ENCODE data around the gene PKDCC.

DNA sequence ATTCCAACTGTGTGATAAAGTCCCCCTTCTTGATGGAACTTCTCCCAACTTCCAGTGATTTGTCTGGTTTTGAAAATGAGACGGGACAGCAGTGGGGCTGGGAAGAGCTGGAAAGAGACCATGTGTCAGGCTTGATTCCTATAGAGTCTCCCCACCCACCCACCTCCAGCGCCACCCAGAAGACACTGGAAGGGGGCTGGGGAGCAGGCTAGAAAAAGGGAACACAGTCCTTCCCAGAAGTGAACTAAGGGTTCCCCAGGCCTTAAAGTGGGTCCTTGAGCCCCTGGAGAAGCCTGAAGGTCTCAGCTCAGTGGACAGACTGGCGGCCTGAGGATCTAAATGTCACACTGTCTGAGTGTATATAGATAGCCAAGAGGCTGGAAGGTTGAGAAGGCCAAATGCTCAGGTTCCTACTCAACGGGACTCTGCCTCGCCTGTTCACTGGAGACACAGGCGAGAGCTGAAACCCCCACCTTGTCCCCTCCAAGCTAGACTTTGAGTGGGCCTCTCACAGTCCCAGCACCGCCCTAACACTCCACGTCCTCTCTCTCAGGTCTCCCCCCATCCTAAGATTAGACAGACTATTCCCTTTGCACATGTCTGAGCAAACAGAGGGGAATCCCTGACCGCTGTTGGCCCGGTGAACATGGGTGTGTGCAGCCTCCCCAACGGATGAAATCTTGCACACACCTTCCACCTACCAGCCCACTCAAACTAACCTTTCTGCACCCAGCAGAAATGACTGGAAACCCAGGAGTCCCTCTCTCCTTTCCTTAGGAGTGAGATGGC, 1.6 kb downstream of the PKDCC start:
- TF ChIP-seq EEA1 (CRISPR knock-in tag; IDR thresholded peaks at IDR 0.05; ENCODE audit: borderline replicate concordance) (no peak), TCF12 (IDR thresholded peaks at IDR 0.05) (no peak), TCF12 (CRISPR knock-in tag; IDR thresholded peaks at IDR 0.05) (no peak), ARNTL (CRISPR knock-in tag; IDR thresholded peaks at IDR 0.05) (no peak), ZNF674 (CRISPR knock-in tag; IDR thresholded peaks at IDR 0.05; ENCODE audit: low read depth) (no peak), ZNF616 (CRISPR knock-in tag; IDR thresholded peaks at IDR 0.05; ENCODE audit: low read depth) (no peak), ZNF431 (CRISPR knock-in tag; IDR thresholded peaks at IDR 0.05; ENCODE audit: borderline replicate concordance, low read depth) (no peak), YY1 (IDR thresholded peaks at IDR 0.05; ENCODE audit: insufficient read depth, insufficient replicate concordance, low read depth, low read length) (no peak), CHD4 (IDR thresholded peaks at IDR 0.05; ENCODE audit: borderline replicate concordance, low read length) (no peak)
- TF ChIP-seq, protein P1, sequence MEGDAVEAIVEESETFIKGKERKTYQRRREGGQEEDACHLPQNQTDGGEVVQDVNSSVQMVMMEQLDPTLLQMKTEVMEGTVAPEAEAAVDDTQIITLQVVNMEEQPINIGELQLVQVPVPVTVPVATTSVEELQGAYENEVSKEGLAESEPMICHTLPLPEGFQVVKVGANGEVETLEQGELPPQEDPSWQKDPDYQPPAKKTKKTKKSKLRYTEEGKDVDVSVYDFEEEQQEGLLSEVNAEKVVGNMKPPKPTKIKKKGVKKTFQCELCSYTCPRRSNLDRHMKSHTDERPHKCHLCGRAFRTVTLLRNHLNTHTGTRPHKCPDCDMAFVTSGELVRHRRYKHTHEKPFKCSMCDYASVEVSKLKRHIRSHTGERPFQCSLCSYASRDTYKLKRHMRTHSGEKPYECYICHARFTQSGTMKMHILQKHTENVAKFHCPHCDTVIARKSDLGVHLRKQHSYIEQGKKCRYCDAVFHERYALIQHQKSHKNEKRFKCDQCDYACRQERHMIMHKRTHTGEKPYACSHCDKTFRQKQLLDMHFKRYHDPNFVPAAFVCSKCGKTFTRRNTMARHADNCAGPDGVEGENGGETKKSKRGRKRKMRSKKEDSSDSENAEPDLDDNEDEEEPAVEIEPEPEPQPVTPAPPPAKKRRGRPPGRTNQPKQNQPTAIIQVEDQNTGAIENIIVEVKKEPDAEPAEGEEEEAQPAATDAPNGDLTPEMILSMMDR (CRISPR knock-in tag; IDR thresholded peaks at IDR 0.05), result no peak

Measured in HepG2 (cell line).